HG03103 (cell line): ENCODE results near the gene CFAP58.
A peak's percentile ranks its signal among the peaks of the same experiment; 100 is the strongest.

Source experiments
- ATAC-seq: cut with Tn5 transposase; IDR thresholded peaks from one replicate; pipeline ENCODE4 v1.9.1; 2021; ENCODE audit warnings: low read depth; ENCODE audit not compliant: unreplicated experiment

Gene CFAP58

GRCh38 chr10:104321226-104321625 is 32.4 kb upstream of the CFAP58 start:
- ATAC-seq: no peak

DNA sequence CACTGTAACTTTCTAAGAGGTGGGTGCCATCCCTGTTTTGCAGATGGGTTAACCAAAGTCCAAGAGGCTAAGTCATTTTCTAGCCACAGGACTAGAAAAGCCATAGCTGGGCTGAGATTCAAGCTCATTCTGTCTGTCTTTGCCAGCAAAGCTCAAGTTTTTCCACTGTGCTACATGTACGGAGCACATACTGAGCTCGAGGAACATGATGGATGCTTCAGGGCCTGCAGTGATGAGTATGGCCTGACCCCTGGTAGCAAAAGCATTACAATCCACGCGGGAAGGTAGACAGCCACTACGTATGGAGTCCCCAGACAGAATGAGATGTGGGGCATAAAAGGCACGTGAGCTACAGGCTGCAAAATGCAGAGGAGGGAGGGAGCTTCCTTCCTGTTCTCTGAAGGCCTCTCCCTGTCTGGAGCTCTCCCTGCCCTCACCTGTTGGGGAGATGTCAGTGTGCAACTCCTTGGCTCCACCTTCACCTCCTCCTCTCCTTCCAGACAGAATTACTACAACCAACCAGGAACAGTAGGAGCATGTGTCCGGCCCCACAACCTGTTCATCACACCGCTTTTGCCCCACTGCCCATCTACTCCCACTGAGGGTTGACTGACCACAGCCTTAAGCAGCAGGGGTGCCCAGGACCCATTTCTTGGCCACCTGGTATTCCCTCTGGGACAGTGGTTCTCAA is 31.8 kb upstream of the CFAP58 start:
- ATAC-seq: no peak

GRCh38 chr10:104322416-104322782 is 31.2 kb upstream of the CFAP58 start:
- ATAC-seq: no peak

DNA sequence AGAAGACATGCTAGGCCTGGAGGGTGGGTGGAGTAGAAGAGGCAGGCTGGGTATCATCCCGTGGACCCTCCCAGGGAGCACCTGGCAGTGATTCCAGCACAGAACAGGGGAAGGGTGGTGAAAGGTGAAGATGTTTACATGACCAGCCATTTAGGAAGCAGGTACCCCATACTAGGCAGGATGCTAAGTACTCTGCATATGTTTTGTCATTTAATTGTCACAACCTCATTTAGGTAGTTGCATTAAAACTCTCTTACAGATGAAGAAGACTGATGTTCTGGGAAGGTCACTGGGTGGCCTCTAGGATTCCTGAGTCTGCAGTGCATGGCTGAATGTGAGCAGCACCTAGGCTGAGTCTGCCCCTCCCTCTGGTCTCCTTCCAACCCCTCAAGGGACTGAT is 30.5 kb upstream of the CFAP58 start:
- no peak for ATAC-seq

- ATAC-seq: no peak
These were observed 29.9 kb upstream of the CFAP58 start for GRCh38 chr10:104323760-104324201.

DNA sequence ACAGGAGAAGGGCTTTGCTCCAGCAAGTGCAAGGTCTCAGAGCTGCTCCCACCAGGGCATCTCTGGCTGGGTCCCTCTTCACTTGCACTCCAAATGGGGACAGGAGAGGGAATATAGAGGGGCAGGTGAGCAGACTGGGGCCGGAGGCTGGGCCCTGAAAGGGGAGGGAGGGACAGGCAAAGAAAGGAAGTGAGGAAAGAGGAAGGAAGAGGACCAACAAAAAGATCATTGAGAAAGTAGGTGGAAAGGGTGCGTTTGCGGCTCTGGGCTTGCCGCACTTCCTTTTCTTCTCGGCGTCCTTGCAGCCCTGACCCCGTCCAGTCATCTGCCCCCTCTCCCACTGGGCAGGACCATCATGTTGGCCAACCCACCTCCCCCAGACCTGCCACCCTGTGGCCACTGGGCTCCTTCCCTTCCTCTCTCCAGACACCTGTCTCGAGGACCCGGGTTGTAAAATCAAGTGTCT is 29.4 kb upstream of the CFAP58 start:
- ATAC-seq: no peak

GRCh38 chr10:104324931-104325330 is 28.7 kb upstream of the CFAP58 start:
- ATAC-seq: no peak

- ATAC-seq: no peak
These were observed 27.9 kb upstream of the CFAP58 start for GRCh38 chr10:104325436-104326435.

DNA sequence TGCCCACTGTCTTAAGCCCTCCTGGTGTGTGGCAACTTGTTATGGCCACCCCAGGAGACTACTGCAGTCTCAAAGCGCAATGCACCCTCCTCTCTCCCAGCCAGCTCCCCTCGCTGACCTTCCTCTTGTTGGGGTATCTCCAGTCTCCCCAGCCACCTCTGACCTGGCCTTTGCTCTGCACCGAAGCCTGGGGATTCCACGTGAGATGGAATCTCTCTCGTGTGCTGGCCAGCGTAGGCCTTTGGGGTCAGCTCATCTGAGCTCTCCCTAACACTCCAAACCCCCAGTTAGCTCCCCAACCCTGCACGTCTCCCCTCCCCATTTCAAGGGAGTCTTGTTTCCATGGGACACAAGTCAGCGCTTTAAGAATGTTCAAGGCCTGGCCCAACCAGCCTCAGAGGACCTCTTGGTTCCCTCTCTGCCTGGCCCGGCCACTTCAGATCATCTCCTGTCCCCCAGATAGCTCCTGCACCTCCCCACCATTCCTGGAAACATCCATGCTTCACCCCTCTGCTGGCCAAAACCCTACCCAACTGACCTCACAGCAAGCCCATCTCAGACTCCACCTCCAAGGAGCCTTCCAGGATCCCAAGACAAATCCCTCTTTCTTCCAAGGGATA is 26.5 kb upstream of the CFAP58 start:
- ATAC-seq: no peak

DNA sequence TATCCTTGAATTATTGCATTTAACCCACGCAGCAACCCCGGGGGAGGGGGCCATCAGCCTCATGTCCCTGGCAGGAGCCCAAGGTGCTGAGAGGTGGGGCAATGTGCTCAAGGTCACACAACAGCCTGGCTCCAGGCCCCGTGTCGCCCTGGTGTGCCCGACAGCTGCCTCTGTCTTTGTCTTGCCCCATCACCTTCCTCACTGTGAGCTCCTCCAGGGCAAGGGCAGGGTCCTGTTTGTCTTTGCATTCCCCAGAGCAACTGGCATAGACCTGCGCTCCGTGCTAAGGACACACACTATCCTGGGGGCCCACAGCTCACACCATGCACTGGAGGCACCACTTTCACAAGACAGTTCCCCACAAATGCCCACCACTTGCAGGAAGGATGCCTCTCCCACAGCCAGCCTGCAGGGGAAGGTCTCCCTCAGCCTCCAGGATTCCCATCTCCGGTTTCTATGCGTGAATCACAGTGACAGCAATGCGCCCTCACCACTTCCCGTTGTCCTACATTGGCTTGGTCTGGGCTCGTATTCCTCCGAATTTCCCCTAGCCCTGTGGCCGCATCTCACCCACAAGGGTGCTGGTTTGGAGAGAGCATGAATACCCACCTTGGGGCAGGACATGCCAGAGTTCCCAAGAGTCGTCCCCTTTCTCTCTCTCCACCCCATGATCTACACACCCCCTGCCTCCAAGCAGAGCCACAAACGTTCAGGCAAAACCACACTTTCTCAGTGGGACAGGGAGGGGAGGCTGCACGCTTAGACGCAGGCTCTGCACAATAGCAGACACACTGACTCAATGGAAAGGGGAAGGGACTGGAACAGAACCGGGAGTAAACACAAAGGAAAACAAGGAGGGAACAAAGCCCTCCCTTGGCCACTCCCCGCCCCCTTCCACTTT is 25.6 kb upstream of the CFAP58 start:
- ATAC-seq: no peak

DNA sequence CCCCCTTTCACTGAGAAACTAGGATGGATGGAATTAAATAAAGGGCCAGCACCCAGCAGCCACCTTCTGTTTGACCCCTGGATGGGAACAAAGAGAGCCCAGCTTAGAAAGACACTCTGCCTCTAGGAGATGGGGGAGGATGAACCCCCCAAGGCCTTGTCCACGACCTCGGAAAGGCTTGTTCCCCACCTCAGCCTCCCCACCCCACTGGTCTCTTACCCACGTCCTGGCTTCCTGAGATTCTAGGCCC is 25.1 kb upstream of the CFAP58 start:
- ATAC-seq: no peak

GRCh38 chr10:104328896-104329710 is 24.5 kb upstream of the CFAP58 start:
- peak; percentile 53 for ATAC-seq

- ATAC-seq: no peak
These were observed 23.9 kb upstream of the CFAP58 start for GRCh38 chr10:104329735-104330134.

- no peak for ATAC-seq
These were observed 23.2 kb upstream of the CFAP58 start for GRCh38 chr10:104330168-104331110.

GRCh38 chr10:104331208-104331838 is 22.3 kb upstream of the CFAP58 start:
- no peak for ATAC-seq

DNA sequence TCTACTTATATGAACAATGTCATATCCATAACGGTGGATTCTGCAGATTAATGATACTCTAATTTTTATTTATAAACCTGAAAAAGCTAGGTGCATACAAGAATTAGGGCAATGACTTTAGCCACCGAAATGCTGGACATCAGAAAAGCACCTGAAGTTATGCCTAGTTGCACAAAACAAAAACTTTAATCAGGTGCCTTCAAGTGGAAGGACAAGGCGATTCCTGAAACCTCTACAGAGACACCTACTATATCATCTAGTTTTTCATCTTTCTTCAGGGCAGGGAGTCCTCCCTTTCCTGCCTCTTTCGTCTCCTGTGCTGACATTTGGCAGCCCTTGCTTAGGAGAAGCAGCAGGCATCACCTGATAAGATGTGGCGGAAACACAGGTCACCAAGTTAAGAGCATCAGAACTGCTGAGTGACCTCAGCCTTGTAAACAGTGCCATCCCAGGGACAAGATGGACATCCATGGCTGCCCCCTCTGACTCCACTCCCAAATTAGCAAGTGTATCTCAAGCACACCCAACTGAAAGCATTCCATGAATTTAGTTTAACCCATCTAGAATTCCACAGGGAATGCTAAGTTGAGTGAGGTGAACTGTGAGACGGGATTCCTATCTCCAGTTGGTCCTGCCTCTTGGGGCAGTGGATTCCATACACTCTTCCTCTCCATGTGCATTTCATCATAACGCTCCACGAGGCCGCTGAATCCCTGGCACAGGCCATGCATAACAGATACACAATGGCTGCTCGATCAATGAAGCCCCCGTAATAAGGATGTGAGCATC is 21.2 kb upstream of the CFAP58 start:
- no peak for ATAC-seq

GRCh38 chr10:104333032-104333727 is 20.5 kb upstream of the CFAP58 start:
- no peak for ATAC-seq
